GM21526 (cell line): Measurements from ENCODE around the gene TSEN2.
"Not testable (repeated sequence)": the region's sequence is repeated elsewhere in the genome, so short reads cannot be mapped to it uniquely, and the experiment has no call there.

ENCODE experiments used
- ATAC-seq: cut with Tn5 transposase; IDR thresholded peaks from one replicate; pipeline ENCODE4 v1.9.1; 2021; ENCODE audit warnings: moderate library complexity; ENCODE audit not compliant: unreplicated experiment, low FRiP score

TSEN2 gene

DNA sequence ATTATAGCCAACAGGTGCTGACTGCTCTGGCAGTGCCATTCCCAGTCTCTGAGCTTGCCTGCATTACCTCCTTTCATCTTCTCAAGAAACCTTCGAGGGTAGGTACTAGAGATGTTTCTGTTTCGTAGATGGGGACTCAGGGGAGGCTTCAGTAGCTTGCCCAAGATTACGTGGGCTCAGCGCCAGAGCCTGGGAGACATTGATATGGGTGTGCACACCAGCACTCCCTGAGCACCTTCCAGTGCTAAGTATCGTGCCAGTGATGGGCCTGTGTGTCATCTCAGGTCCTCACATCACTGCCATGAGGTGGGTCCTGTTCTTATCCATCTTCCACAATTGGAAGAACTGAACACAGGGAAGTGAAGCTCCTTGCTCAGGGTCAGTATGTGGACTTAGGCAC lies 15.2 kb downstream of the TSEN2 start:
- no peak for ATAC-seq

DNA sequence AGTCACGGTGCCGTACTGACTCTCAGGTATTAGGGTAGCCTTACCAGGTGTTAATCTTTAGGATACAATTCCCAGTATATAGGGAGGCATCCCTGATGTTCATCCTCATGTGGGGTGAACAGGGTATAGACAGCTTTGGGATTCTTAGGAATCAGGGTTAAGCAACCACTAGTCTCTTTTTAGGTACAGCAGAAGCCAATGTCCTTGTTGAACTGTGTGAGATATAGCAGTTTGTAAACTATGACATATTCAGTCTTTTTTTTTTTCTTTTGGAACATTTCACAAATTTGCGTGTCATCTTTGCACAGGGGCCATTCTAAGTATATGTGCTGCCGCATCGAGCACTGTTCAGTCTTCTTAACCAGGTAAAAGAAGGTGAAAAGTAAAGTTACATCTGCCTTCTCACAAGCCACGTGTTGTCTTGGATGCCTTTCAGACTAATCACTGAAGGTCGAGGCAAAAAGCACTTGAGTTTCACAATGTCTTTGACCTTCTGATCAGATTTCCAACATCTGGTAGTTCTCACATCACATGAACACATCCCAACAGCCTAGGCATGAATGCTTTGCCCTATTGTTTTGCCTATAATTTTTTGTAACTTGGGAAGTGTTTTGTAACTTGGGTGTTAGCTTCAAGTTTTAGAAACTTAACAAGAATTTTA lies 17.2 kb downstream of the TSEN2 start:
- ATAC-seq: no peak

DNA sequence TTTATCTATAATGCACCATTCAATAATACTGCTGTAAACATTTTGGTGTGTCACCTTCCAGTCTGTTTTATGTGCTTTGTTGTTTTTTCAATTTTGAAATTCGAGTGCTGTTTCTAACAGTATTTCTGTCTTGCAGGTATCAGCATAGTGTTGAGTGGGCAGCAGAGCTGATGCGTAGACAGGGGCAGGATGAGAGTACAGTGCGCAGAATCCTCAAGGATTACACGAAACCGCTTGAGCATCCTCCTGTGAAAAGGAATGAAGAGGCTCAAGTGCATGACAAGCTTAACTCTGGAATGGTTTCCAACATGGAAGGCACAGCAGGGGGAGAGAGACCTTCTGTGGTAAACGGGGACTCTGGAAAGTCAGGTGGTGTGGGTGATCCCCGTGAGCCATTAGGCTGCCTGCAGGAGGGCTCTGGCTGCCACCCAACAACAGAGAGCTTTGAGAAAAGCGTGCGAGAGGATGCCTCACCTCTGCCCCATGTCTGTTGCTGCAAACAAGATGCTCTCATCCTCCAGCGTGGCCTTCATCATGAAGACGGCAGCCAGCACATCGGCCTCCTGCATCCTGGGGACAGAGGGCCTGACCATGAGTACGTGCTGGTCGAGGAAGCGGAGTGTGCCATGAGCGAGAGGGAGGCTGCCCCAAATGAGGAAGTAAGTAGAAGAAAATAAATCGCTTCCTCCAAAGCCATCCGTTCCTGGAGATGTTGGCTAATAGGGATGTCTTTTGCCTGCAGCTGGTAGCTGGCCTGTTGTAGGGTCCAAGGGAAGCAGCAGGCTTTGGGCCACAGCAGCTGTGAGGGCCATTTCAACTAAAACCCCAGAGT lies 19.1 kb downstream of the TSEN2 start:
- no peak for ATAC-seq

DNA sequence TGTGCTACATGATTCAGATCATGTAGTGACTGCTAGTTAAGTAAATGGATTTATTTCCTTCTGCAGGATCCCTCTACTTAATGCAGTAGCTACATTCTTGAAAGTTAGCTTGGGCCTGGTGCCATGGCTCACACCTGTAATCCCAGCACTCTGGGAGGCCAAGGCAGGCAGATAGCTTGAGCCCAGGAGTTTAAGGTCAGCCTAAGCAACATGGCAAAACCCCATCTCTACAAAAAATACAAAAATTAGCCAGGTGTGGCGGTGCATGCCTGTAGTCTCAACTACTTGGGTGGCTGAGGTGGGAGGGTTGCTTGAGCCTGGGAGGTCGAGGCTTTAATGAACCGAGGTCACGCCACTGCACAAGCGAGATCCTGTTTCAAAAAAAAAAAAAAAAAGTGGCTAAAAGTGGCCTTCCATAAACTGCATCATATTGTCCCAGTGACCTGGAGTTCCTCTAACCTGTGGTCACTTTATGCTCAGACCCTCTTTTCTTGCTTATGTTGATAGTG lies 22.0 kb downstream of the TSEN2 start:
- ATAC-seq: no peak

DNA sequence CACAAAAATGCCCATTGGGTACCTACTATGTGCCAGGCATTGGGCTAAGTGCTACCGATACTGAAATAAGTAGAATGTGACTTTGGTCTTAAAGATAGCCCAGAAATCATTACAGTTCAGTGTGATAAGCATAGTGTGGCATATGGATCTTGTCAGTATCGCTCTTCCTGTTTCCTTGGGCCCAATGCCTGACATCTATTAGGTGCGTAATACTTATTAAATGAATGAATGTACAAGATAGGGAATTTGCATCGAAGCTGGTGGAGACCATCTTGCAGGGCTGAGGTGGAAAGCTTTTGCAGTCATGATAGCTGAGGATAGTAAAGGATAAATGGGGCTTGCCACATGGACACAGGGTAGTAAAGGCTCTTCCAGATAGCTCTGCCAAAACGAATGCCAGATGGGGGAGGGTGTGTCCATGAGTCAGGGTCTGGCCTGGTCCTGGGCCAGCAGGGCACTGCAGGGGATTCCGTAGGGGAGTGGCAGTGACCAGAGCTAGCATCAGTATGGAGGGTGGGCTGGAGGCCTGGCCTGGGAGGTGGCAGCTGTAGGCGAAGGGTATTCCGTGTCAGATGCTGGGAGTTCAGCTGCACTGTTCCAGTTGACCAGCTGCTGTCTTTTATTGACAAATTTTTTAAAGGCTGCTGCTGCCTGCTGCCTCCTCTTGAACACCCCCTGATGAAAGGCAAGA lies 23.5 kb downstream of the TSEN2 start:
- no peak for ATAC-seq

DNA sequence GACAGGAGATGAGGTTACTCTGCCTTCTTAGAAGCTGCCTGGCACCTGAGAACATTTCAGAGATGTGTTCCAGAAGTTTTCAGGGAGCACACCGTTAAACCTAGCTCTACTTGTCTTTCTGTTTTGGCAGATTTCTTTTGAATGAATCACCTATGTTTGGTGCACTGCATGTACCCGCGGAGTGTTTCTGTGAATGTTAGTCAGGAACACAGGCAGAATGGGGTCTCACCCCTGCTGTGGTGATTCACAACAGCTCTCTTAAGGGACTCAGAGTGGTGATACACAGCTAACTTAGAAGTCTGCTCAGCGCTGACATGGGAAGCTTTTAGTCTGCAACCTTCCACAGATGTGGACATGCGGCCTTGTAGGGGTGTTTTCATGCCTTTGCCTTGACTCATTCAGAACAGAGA lies 24.0 kb downstream of the TSEN2 start:
- no peak for ATAC-seq

DNA sequence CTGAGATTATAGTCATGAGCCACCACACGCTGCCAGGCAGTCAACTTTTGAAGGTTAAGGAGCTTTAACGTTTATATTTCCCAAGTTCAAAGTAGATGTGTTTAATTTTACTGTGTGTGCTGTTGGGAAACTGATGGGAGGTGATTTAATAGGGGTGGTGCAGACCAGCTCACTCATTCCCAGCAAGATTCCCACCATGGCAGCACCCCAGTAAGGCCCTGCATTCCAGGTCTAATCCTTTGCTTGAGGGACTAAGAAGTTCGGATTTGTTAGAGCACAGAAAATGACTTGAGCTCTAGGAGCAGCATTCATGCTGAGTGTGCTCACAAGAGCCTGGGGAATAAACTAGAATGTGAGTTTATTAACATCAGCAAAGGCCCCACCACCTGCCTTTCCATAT lies 25.2 kb downstream of the TSEN2 start:
- no peak for ATAC-seq

DNA sequence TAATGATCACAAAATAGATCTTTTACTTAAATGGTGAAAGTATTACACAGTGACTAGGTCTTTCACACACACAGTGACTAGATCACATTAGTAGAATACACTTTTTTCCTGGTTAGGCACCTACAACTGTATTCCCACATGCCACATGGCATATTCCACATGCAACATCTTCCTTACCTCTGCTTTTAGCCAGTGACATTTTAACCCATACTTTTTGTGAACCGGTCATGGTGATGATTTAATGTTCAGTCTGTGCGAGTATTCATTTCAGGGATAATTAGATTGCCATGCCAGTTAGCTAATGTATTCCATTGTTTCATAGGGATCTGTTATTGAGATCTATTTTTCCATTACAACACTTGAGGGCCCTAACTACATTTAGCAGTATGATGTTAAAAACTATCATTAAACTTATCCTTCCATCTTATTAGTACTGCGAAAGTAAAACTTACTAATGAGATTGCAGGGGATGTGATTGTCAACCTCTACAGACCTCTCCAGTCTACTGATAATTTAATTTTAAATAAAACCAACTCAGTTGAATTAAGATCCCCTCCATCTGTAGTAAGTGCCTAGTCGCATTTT lies 28.3 kb downstream of the TSEN2 start:
- ATAC-seq: no peak

DNA sequence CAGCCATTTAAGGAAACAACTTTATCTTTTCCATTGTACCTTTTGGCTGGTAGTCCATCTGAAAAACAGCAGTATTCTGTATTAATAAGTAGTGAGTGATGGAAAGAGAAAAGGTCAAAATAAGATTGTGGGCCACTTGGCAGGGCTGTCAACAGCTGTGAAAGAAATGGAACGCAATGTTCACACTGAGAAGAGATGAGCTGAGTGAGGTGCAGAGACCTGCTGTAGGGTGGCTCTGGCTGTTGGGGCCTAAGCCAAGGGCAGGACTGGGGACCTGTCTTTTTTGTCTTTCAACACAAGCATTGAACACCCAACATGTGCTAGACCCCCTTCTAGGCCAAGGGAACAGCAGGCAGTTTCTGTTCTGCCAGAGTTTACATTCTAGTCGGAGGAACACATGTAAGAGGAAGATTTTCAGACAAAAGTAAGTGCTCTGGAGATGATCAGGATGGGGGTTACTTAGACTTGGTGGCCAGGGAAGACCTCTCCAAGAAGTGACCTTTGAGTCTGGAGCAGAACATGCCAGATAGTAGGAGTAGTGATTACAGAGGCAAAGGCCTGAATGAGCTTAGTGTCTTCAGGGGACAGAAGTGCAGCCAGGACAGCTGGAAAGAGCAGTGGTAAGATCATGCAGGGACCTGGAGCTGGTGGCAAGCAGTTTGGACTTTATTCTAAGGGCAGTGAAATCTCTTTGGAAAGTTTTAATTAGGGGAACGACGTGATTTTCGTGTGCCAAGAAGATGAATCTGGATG lies 29.6 kb downstream of the TSEN2 start:
- no peak for ATAC-seq

DNA sequence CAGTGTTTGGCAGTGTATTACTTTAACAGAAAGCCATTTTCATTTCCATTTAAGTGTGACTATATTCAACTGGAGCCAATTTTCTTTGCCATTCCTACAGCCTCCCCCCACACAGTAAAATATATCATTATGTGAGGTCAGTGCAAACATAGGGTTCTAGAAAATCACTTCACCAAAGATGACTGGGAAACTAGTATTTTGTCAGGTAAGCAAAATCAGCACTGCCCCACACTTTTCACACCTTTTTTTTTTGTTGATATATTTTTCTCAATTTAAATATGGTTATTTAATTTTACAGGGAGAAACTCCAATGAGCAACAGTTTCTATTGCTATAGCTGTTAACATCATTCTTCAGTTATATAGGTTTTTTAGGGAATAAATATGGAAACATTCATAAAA lies 31.4 kb downstream of the TSEN2 start:
- no peak for ATAC-seq

DNA sequence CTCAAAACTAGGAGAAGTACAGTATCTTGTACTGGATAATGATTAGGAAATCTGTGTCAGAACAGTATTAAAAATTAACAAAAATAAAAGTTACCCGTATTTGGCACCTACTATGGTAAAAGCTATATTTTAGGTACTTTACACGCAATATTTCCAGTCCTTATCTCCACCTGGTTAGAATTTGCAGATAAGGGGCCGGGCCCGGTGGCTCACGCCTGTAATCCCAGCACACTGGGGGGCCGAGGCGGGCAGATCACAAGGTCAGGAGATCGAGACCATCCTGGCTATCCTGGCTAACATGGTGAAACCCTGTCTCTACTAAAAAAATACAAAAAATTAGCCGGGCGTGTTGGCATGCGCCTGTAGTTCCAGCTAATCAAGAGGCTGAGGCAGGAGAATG lies 32.6 kb downstream of the TSEN2 start:
- ATAC-seq: no peak

DNA sequence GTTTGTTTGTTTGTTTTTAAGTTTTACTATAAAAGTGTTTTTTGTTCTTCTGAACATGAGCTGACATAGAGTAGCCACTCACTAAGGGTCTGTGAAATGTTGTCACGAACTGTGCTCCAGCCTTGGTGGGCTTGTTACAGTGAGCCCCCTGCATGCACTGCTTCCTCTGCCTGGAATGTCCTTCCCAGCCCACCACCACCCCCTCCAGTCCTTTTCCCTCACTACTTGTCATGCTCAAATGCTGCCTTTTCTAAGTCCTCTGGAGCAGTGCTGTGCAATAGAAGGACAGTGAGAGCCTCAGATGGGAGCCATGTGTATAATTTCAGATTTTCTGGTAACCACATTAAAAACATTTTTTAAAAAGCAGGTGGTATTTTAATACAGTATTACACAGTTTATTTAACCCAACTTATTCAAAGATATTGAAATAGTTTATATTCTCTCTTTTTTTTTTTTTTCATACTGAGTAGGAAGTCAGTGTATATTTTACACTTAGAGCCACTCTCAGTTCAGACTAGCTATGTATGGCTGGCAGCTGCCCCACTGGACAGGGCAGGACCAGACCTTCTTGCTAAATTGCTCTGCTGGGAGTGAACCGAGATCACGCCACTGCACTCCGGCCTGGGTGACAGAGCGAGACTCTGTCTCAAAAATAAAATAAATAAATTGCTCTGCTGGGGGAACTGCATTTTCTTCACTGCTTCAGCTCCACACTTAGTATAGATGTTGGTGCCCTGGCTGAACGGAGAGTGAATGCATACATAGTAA lies 34.2 kb downstream of the TSEN2 start:
- no peak for ATAC-seq

DNA sequence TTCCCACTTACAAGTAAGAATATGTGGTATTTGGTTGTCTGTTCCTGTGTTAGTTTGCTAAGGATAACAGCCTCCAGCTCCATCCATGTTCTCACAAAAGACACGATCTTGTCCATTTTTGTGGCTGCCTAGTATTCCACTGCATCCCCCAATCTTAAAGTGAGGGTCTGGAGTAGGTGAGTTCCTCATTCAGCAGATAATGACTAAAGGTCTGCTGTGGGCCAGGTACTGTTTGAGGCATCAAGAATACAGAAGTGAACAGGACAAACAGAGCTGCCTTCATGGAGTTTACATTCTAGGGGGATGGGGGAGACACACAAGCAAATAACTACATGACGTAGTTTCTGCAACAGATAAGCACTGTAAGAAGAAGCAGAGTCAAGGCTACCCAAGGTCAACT lies 36.7 kb downstream of the TSEN2 start:
- no peak for ATAC-seq

DNA sequence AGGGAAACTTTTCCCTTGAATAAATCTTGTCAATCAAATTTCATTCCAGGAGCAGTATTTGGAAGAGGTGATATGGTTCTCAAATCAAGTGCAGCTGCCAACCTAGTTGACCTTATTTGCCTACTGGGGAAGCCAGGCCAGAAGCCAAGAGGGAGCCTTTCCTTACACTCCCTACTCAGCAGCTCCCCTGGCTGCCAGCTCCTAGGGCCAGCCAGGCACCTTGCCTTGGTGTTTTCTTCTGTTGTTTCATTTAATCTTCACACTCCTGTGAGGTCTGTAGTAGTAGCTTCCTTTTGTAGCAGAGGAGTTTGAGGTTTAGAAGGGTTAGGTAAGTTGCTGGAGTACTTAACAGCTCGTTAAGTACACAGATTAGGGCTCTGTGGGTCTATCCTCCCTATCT lies 38.4 kb downstream of the TSEN2 start:
- no peak for ATAC-seq

DNA sequence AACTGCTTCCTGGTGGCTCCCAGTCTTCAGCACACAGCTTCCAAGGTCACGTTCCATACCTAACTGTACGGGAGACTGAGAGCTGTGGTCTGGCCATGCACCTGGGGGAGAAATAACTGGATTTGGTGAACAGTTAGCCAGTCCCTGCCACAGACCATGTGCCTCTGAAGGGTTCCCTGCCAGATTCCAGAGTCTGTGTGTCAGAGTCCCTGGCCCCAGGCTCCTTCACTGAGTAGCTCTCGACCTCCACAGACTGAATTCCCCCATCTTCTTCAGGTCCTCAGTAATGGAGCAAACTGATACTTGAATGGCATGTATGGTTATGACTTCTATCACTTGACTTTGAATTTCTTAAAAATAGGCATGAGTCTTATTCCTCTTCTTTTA lies 43.5 kb downstream of the TSEN2 start:
- ATAC-seq: no peak

DNA sequence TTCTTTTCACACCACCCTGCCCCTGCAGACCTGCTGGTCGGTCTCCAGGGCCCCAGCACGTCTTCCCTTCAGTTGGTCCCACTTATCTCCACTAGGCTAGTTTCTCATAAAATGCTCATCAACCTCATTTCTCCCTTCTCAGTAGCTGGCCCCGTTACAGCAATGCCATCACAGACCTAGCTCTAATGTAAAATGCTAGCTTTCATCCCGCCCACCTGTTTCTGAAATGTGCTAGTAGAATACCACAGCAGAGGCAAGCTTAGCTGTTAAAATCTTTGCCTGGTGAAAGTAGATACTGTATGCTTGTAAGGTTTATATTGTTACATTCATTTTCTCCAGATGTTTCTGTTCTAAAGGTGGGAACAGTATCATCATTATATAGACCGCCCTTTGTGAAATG lies 47.9 kb downstream of the TSEN2 start:
- no peak for ATAC-seq

DNA sequence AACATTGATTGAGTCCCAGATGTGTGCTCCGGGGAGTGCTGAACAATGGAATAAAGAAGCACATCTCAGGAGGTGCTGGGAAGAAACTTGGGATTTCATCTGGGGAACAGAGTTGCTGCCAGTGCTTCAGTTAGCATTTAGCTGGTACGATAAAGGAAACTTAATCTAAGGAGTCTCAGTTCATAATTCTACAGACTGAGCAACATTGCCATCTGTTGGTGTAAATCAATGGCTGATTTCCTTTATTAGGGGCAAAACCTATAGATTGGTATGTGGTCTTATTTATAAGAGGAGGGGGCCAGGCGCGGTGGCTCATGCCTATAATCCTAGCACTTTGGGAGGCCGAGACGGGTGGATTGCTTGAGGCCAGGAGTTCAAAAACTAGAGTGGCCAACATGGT lies 52.1 kb downstream of the TSEN2 start:
- ATAC-seq: no peak

DNA sequence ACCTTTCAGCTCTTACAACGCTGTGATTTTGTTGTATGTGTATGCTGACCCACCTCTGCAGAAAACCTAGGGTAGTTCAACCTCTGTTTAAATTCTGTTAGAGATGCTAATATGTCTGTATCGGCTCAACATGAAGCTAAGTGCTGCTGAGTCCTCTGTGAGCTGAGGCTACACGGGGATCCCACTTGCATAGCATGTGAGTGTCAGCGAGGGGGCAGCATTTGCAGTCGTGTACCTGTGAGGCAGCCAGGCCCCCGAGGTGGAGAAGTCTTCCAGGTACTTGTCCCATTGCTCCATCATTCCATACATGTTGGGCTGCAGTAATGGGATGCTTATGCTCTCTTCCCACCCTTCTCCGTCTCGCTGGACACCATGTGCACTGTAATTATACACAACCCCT lies 57.3 kb downstream of the TSEN2 start:
- no peak for ATAC-seq

DNA sequence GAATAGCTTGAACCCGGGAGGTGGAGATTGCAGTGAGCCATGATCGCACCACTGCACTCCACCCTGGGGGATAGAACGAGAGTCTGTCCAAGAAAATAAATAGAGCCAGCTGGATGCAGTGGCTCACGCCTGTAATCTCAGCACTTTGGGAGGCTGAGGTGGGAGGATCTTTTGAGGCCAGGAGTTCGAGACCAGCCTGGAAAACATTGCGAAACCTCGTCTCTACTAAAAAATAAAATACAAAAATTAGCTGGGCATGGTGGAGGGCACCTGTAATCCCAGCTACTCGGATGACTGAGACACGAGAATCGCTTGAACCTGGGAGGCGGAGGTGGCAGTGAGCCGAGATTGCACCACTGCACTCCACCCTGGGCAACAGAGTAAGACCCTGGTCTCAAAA lies 59.2 kb downstream of the TSEN2 start:
- ATAC-seq: not testable (repeated sequence)
